H1 (cell line): Measurements from ENCODE around the gene CTNNA3.

Source experiments
- CREB1 ChIP-seq: IDR thresholded peaks from 2 replicates; pipeline ENCODE4 v1.6.1; 2012; ENCODE audit warnings: inconsistent platforms
- EP300 ChIP-seq, 2 experiments: IDR thresholded peaks; 1 replicate in 1 of 2; 2 replicates in 1 of 2; pipeline ENCODE4 v1.6.1; 2011 to 2012; ENCODE audit warnings: low read depth in 2 of 2, low read length in 2 of 2, mild to moderate bottlenecking in 2 of 2, borderline replicate concordance in 1 of 2, inconsistent platforms in 1 of 2, moderate library complexity in 1 of 2
- HDAC6 ChIP-seq: IDR thresholded peaks from one replicate; pipeline ENCODE4 v1.7.1; 2012; ENCODE audit warnings: low read depth, mild to moderate bottlenecking, inconsistent platforms, low read length, moderate library complexity
- NRF1 ChIP-seq: IDR thresholded peaks from 2 replicates; pipeline ENCODE4 v1.6.1; 2011; ENCODE audit warnings: mild to moderate bottlenecking, low read depth, low read length, improper control_type of control experiment
- POLR2A ChIP-seq, 2 experiments: IDR thresholded peaks; 1 replicate in 1 of 2; 2 replicates in 1 of 2; pipeline ENCODE4 v1.6.1; 2011; ENCODE audit warnings: low read depth in 2 of 2, low read length in 2 of 2, mild to moderate bottlenecking in 2 of 2; ENCODE audit errors: control extremely low read depth in 1 of 2
- POLR2AphosphoS5 ChIP-seq: IDR thresholded peaks from 2 replicates; pipeline ENCODE4 v1.6.1; 2011; ENCODE audit warnings: low read depth, low read length
- RFX5 ChIP-seq: IDR thresholded peaks from 2 replicates; pipeline ENCODE4 v1.6.1; 2011; ENCODE audit warnings: low read depth, low read length, improper control_type of control experiment, borderline replicate concordance
- TAF1 ChIP-seq: IDR thresholded peaks from 2 replicates; pipeline ENCODE4 v1.6.1; 2011; ENCODE audit warnings: mild to moderate bottlenecking, low read depth, low read length
- YY1 ChIP-seq: IDR thresholded peaks from 2 replicates; pipeline ENCODE4 v1.6.1; 2011; ENCODE audit warnings: low read depth, mild to moderate bottlenecking, low read length
- TF ChIP-seq, protein P1 (sequence below), 3 experiments: IDR thresholded peaks; 1 replicate in 2 of 3; 2 replicates in 1 of 3; pipeline versions ENCODE4 v1.5.1 to v1.6.1; 2011; ENCODE audit warnings: low read length in 3 of 3, mild to moderate bottlenecking in 3 of 3, inconsistent platforms in 2 of 3, low read depth in 1 of 3, moderate library complexity in 1 of 3; ENCODE audit not compliant: insufficient read depth in 1 of 3; ENCODE audit errors: control extremely low read depth in 1 of 3

DNA sequence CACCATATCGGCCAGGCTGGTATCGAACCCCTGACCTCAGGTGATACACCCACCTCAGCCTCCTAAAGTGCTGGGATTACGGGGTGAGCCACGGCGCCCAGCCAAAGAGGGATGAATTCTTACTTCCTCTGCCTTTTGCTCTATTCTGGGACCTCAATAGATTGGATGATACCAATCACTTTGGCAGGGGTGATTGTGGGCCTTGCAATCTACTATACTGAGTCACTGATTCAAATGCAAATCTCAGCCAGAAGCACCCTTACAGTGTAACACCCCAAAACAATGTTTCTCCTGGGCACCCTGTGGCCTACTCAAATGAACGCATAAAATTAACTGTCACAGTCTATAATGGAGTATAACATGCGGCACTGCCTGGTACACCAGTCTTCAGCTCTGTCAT lies 1366.8 kb downstream of the CTNNA3 start:
- TF ChIP-seq POLR2A (IDR thresholded peaks at IDR 0.05; ENCODE audit: control extremely low read depth in 1 of 2, low read depth in 2 of 2, low read length in 2 of 2) (no peak), POLR2AphosphoS5 (no peak), EP300 (IDR thresholded peaks at IDR 0.05; ENCODE audit: borderline replicate concordance in 1 of 2, low read depth in 2 of 2, low read length in 2 of 2) (peak in 1 of 2 experiments; percentile 94; a peak in 2 of 3 replicates), HDAC6 (no peak), YY1 (no peak), TAF1 (no peak), NRF1 (no peak), CREB1 (no peak), RFX5 (no peak)
- TF ChIP-seq, protein P1, sequence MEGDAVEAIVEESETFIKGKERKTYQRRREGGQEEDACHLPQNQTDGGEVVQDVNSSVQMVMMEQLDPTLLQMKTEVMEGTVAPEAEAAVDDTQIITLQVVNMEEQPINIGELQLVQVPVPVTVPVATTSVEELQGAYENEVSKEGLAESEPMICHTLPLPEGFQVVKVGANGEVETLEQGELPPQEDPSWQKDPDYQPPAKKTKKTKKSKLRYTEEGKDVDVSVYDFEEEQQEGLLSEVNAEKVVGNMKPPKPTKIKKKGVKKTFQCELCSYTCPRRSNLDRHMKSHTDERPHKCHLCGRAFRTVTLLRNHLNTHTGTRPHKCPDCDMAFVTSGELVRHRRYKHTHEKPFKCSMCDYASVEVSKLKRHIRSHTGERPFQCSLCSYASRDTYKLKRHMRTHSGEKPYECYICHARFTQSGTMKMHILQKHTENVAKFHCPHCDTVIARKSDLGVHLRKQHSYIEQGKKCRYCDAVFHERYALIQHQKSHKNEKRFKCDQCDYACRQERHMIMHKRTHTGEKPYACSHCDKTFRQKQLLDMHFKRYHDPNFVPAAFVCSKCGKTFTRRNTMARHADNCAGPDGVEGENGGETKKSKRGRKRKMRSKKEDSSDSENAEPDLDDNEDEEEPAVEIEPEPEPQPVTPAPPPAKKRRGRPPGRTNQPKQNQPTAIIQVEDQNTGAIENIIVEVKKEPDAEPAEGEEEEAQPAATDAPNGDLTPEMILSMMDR (IDR thresholded peaks at IDR 0.05; ENCODE audit: control extremely low read depth in 1 of 3, insufficient read depth in 1 of 3, low read depth in 1 of 3, low read length in 3 of 3): no peak
